Prostate gland (tissue), 2 donors: ENCODE data around the gene PDPK1. TPM values are rescaled to one million over a fixed set of nuclear protein-coding genes. Genes with fewer than 3 reads are reported as not detected.

Experiments
- DNase-seq: peaks from one replicate; pipeline ENCODE4 v3.0.0-alpha.2; 2019; ENCODE audit warnings: low spot score
- H3K27ac ChIP-seq, 2 donors: fragments of 200-600 bp; sonication (generic); 2 replicates each; pipeline ENCODE4 v1.5.1; 2017 to 2019
- H3K27me3 ChIP-seq: fragments of 200-600 bp; sonication (generic); replicated peaks from 2 replicates; pipeline ENCODE4 v1.5.1; 2019; ENCODE audit not compliant: insufficient read depth
- H3K36me3 ChIP-seq, 2 donors: fragments of 200-600 bp; sonication (generic); 1 replicate in 1 of 2; 2 replicates in 1 of 2; pipeline versions ENCODE4 v1.5.1 to v1.8.1; 2017 to 2019
- H3K4me1 ChIP-seq: fragments of 200-600 bp; sonication (generic); replicated peaks from 2 replicates; pipeline ENCODE4 v1.5.1; 2019
- H3K4me3 ChIP-seq, 2 donors: fragments of 200-600 bp; sonication (generic); 2 replicates each; pipeline ENCODE4 v1.5.1; 2017 to 2019
- H3K9me3 ChIP-seq: fragments of 200-600 bp; sonication (generic); 2 replicates; pipeline ENCODE4 v1.5.1; 2017
- POLR2A ChIP-seq: fragments of 450-650 bp; IDR thresholded peaks from one replicate; pipeline ENCODE4 v1.6.1; 2016; ENCODE audit warnings: antibody characterized with exemption, mild to moderate bottlenecking
- POLR2AphosphoS5 ChIP-seq: sonication (generic); formaldehyde crosslinking; IDR thresholded peaks from one replicate; pipeline ENCODE4 v1.6.1; 2017; ENCODE audit warnings: antibody characterized with exemption
- WGBS: methylation state at CpG from one replicate; pipeline ENCODE4 v1.1.5; 2018; 5-methylcytosine and 5-hydroxymethylcytosine counted together
- intact Hi-C: fragments of 100-400 bp; cut with DNase I; formaldehyde crosslinking; loops from one replicate; pipeline ENCODE4 v1.14.2; 2022
- total RNA-seq, 2 donors: library from RNA; depleted of rRNA; stranded (reverse); fragments of >200 nt; gene quantifications; one replicate each; pipeline ENCODE4 v1.1.0, GENCODE V29; 2016
- TF ChIP-seq, protein P1 (sequence below), 4 experiments: fragments of 200-600 bp in 2 of 4; fragments of 450-650 bp in 2 of 4; sonication (generic) in 2 of 4; IDR thresholded peaks; 1 replicate in 3 of 4; 2 replicates in 1 of 4; pipeline ENCODE4 v1.5.1; 2016 to 2019; ENCODE audit warnings: antibody characterized with exemption in 4 of 4, mild to moderate bottlenecking in 2 of 4, moderate library complexity in 2 of 4

The PDPK1 gene
- total RNA-seq, 2 donors from 2014 or later: 33.1 to 73.2 TPM

DNA sequence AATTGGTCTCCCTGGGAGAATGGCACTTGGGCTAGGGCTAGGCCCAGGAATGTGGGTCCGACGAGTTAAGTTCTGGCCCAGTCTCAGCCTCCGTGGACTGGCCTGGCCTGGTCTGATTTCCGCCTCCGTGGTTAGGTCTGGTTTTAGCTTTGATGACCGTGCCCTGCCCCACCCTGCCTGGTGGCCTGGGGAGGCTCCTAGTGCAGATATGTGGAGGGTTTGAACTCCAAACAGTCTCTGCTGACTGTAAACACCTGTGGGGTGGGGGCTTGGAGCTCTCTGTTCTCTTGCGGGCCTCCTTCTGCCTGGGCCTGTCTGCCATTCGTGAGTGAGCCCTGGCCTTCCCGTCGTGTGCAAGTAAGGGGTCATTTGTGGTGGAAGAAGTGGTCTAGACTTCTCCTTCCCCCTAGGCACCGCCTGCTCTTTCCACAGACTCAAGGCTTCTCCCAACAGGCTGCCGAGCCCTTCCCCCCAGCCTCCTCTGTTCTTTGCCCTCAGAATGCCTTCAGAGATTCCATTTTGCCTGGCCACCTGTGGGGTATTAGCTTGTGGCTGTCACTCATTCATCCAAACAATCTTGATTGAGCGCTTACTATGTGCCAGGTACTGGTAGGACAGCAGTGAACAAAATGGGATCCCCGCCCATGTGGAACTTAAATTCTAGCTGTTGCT, 22.5 kb upstream of the PDPK1 start:
- WGBS: 27% methylated on average over 14 of the region's 14 CpGs
- Histone ChIP-seq H3K9me3 (no peaks in the 10 kb centered on the region), H3K4me3 (peak overlapping the region; percentile 100), H3K36me3 (no peaks in the 10 kb centered on the region), H3K27ac (peak overlapping the region; percentile 98), H3K4me1 (peaks cover 34% of the 10 kb centered on the region), H3K27me3 (no peaks in the 10 kb centered on the region)
- intact Hi-C loops: loop anchor here (2.0 kb wide), 1 partner anchor 19 kb away; no protein-coding TSS in a partner anchor
- TF ChIP-seq POLR2A: peak; percentile 12
- TF ChIP-seq, protein P1, sequence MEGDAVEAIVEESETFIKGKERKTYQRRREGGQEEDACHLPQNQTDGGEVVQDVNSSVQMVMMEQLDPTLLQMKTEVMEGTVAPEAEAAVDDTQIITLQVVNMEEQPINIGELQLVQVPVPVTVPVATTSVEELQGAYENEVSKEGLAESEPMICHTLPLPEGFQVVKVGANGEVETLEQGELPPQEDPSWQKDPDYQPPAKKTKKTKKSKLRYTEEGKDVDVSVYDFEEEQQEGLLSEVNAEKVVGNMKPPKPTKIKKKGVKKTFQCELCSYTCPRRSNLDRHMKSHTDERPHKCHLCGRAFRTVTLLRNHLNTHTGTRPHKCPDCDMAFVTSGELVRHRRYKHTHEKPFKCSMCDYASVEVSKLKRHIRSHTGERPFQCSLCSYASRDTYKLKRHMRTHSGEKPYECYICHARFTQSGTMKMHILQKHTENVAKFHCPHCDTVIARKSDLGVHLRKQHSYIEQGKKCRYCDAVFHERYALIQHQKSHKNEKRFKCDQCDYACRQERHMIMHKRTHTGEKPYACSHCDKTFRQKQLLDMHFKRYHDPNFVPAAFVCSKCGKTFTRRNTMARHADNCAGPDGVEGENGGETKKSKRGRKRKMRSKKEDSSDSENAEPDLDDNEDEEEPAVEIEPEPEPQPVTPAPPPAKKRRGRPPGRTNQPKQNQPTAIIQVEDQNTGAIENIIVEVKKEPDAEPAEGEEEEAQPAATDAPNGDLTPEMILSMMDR (IDR thresholded peaks at IDR 0.05): no peak
- DNase-seq: no peak

- Histone ChIP-seq H3K27ac (peak overlapping the region; percentile 19 to 20), H3K27me3 (no peaks in the 10 kb centered on the region), H3K36me3 (no peaks in the 10 kb centered on the region), H3K4me1 (peaks cover 38% of the 10 kb centered on the region), H3K9me3 (no peaks in the 10 kb centered on the region), H3K4me3 (no peak overlapping the region)
- TF ChIP-seq POLR2AphosphoS5 (no peak), POLR2A (no peak)
- TF ChIP-seq, protein P1 (IDR thresholded peaks at IDR 0.05): no peak
- 55% methylated on average over 11 of the region's 11 CpGs for WGBS
- intact Hi-C loops: no loop called here
- no peak for DNase-seq
Observed at GRCh38 chr16:2516391-2517240, 21.2 kb upstream of the PDPK1 start.

DNA sequence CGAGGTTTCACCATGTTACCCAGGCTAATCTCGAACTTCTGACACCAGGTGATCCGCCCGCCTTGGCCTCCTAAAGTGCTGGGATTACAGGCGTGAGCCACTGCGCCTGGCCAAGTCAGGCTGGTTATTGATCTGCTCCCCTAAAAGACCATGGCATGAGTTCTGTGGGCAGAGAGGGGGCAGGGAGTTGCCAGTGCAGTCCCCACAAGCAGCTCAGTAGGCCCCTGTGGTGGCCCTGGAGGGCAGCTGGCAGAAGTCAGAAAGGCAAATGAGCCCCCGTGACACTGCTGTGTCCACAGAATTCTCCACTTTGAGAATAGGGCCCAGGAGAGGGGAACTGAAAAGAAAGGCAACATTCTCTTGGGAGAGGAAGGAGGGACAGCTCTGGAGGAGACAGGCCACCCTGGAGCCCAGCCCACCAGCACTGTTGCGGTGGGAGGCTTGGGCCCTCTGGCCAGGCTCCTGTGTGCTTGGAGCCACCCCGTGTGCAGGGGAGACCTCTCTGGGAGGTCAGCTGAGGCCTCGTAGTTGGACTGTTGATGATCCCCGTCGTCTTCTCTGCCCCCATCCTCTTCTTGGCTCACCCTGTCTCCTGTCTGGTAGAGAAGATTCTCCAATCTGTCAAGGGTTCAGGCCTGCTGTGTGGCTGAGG, 19.7 kb upstream of the PDPK1 start:
- Histone ChIP-seq H3K9me3 (no peaks in the 10 kb centered on the region), H3K27me3 (no peaks in the 10 kb centered on the region), H3K4me1 (peaks cover 38% of the 10 kb centered on the region), H3K27ac (no peak overlapping the region), H3K4me3 (no peak overlapping the region), H3K36me3 (no peaks in the 10 kb centered on the region)
- no peak for DNase-seq
- intact Hi-C loops: no loop called here
- WGBS: 78% methylated on average over 12 of the region's 12 CpGs
- TF ChIP-seq, protein P1 (IDR thresholded peaks at IDR 0.05): no peak
- TF ChIP-seq POLR2AphosphoS5 (no peak), POLR2A (no peak)

DNA sequence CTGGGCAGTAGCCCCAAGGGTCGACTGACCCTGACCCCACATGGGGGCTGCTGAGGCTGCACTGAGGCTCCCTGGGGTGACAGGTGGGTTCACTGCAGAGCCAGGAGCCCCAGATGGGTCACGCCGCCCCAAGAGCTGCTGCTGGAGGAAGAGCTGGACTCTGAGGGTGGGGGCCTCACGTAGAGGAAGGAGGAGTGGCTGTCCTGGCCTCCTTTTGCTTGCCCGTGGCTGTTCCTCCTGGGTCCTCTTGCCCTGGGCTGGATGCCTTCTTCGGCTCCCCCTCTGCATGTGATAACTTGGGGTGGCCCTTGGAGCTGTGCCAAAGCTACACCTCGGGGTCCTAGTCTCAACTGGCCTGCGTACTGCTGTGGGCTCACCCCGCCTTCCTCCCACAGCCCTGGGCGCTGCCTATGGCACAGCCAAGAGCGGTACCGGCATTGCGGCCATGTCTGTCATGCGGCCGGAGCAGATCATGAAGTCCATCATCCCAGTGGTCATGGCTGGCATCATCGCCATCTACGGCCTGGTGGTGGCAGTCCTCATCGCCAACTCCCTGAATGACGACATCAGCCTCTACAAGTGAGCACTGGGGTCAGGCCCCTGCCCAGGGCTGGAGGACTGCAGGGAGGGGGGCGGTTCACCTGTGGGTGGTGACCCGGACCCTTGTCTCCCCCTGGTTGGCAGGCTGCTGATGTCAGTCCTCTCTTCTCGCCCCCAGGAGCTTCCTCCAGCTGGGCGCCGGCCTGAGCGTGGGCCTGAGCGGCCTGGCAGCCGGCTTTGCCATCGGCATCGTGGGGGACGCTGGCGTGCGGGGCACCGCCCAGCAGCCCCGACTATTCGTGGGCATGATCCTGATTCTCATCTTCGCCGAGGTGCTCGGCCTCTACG, 18.8 kb upstream of the PDPK1 start:
- no peaks in the 10 kb centered on the region for H3K9me3 ChIP-seq
- intact Hi-C loops: no loop called here
- H3K4me1 ChIP-seq: peaks cover 38% of the 10 kb centered on the region
- TF ChIP-seq POLR2AphosphoS5: no peak
- TF ChIP-seq, protein P1 (IDR thresholded peaks at IDR 0.05): no peak
- TF ChIP-seq POLR2A: no peak
- no peaks in the 10 kb centered on the region for H3K27me3 ChIP-seq
- no peak overlapping the region for H3K4me3 ChIP-seq
- no peak for DNase-seq
- H3K36me3 ChIP-seq: no peaks in the 10 kb centered on the region
- 78% methylated on average over 39 of the region's 39 CpGs for WGBS
- H3K27ac ChIP-seq: peak overlapping the region; percentile 57 to 81
